Hematopoietic multipotent progenitor cell (in vitro differentiated cells): Measurements from ENCODE around the gene BORCS5. TPM values are rescaled to one million over a fixed set of nuclear protein-coding genes. Genes with fewer than 3 reads are reported as not detected.
A peak's percentile ranks its signal among the peaks of the same experiment; 100 is the strongest.
"Not testable (repeated sequence)": the region's sequence is repeated elsewhere in the genome, so short reads cannot be mapped to it uniquely, and the experiment has no call there.

Experiments
- DNase-seq, 3 donors: peaks; one replicate each; pipeline ENCODE4 v3.0.0-alpha.2; 2011 to 2015; ENCODE audit warnings: low read depth in 2 of 3, low spot score in 2 of 3
- total RNA-seq: library from RNA; depleted of rRNA; stranded (reverse); fragments of >200 nt; gene quantifications from one replicate; pipeline ENCODE4 v1.2.3, GENCODE V29; 2012

The BORCS5 gene
- total RNA-seq, result 21.0 TPM

- DNase-seq, result peak; percentile 95 to 98 (median 98)
These were observed at the start of gene BORCS5 for GRCh38 chr12:12356896-12357718. BORCS5 (plus strand) TSS chr12:12357078; CDS start chr12:12357452, 374 bp downstream.

GRCh38 chr12:12310695-12311094 lies 46.2 kb upstream of the BORCS5 start:
- DNase-seq, result not testable (repeated sequence)

- DNase-seq, result no peak
These were observed 41.0 kb upstream of the BORCS5 start for GRCh38 chr12:12315838-12316237.

GRCh38 chr12:12319451-12320183 lies 37.3 kb upstream of the BORCS5 start:
- no peak for DNase-seq

GRCh38 chr12:12323118-12323517 lies 33.8 kb upstream of the BORCS5 start:
- no peak for DNase-seq

- no peak for DNase-seq
These were observed 33.3 kb upstream of the BORCS5 start for GRCh38 chr12:12323591-12323990.

- DNase-seq, result no peak
These were observed 30.6 kb upstream of the BORCS5 start for GRCh38 chr12:12326262-12326661.

GRCh38 chr12:12327802-12328201 lies 29.1 kb upstream of the BORCS5 start:
- peak; percentile 16 to 80 (median 50) for DNase-seq

GRCh38 chr12:12331244-12331771 lies 25.6 kb upstream of the BORCS5 start:
- no peak for DNase-seq

GRCh38 chr12:12331896-12332295 lies 25.0 kb upstream of the BORCS5 start:
- DNase-seq, result no peak

GRCh38 chr12:12333407-12334366 lies 23.2 kb upstream of the BORCS5 start:
- peak in 2 of 3 donors; percentile 37 for DNase-seq

GRCh38 chr12:12334367-12335040 lies 22.4 kb upstream of the BORCS5 start:
- peak in 2 of 3 donors; percentile 73 to 74 for DNase-seq

GRCh38 chr12:12336049-12336411 lies 20.8 kb upstream of the BORCS5 start:
- DNase-seq, result no peak

- no peak for DNase-seq
These were observed 20.4 kb upstream of the BORCS5 start for GRCh38 chr12:12336511-12336910.

GRCh38 chr12:12338527-12339168 lies 18.2 kb upstream of the BORCS5 start:
- DNase-seq, result peak in 2 of 3 donors; percentile 29 to 32

GRCh38 chr12:12349711-12350665 lies 6.9 kb upstream of the BORCS5 start, which contains the start of gene MANSC1:
MANSC1 (minus strand) TSS chr12:12350242; CDS start chr12:12343314, 6,928 bp downstream.
- DNase-seq, result peak in 2 of 3 donors; percentile 60 to 71

- DNase-seq, result no peak
These were observed 5.9 kb upstream of the BORCS5 start for GRCh38 chr12:12350868-12351463.
